ENCODE data around the gene SENP2.

- TF ChIP-seq POLR2A (IDR thresholded peaks at IDR 0.05) (no peak), CTCF (IDR thresholded peaks at IDR 0.05) (no peak)
Observed at GRCh38 chr3:185613016-185613415, 26.9 kb downstream of the SENP2 start.

Measured in tibial nerve (tissue), 3 donors.